NB4 (cell line): ENCODE results near the gene NIPAL4.

Experiments used
- MAX ChIP-seq: IDR thresholded peaks from 2 replicates; pipeline ENCODE4 v1.6.1; 2011; ENCODE audit warnings: low read depth, low read length
- MYC ChIP-seq: IDR thresholded peaks from 2 replicates; pipeline ENCODE4 v1.6.1; 2011; ENCODE audit warnings: low read depth, low read length
- POLR2A ChIP-seq: IDR thresholded peaks from 2 replicates; pipeline ENCODE4 v1.6.1; 2011; ENCODE audit warnings: mild to moderate bottlenecking; ENCODE audit not compliant: insufficient read length; ENCODE audit errors: extremely low read depth
- TF ChIP-seq, protein P1 (sequence below): IDR thresholded peaks from one replicate; pipeline ENCODE4 v1.5.1; 2012; ENCODE audit warnings: low read depth, low read length

- TF ChIP-seq, protein P1, sequence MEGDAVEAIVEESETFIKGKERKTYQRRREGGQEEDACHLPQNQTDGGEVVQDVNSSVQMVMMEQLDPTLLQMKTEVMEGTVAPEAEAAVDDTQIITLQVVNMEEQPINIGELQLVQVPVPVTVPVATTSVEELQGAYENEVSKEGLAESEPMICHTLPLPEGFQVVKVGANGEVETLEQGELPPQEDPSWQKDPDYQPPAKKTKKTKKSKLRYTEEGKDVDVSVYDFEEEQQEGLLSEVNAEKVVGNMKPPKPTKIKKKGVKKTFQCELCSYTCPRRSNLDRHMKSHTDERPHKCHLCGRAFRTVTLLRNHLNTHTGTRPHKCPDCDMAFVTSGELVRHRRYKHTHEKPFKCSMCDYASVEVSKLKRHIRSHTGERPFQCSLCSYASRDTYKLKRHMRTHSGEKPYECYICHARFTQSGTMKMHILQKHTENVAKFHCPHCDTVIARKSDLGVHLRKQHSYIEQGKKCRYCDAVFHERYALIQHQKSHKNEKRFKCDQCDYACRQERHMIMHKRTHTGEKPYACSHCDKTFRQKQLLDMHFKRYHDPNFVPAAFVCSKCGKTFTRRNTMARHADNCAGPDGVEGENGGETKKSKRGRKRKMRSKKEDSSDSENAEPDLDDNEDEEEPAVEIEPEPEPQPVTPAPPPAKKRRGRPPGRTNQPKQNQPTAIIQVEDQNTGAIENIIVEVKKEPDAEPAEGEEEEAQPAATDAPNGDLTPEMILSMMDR = no peak
- TF ChIP-seq MYC (no peak), POLR2A (no peak), MAX (no peak)
Observed at GRCh38 chr5:157444224-157444623, 15.8 kb upstream of the NIPAL4 start.
